Measurements from ENCODE around the gene PARVA. TPM values are rescaled to one million over a fixed set of nuclear protein-coding genes. Genes with fewer than 3 reads are reported as not detected.

PARVA gene
- polyA plus RNA-seq, 2 of the 4 experiments (the other 2 are of a cell fraction): 25.5 to 26.1 TPM

- no peak for DNase-seq (ENCODE audit: low read depth in 1 of 2, low spot score in 1 of 2)
- no peak for TF ChIP-seq CBX8 (IDR thresholded peaks at IDR 0.05)
- no peak for TF ChIP-seq ZNF302 (CRISPR knock-in tag; IDR thresholded peaks at IDR 0.05)
- no peak for TF ChIP-seq EHMT2 (IDR thresholded peaks at IDR 0.05; ENCODE audit: low read depth)
- no peak for TF ChIP-seq ESRRA (IDR thresholded peaks at IDR 0.05; ENCODE audit: borderline replicate concordance, low read length)
- 83% methylated on average over 4 of the region's 4 CpGs for WGBS (ENCODE audit: missing lambda C conversion rate)
- peaks cover 25% of the 10 kb centered on the region for H3K4me1 ChIP-seq
- H3K4me2 ChIP-seq: no peak overlapping the region
- peaks cover 10% of the 10 kb centered on the region; the same call in 1 of the 3 replicates for H3K9me3 ChIP-seq
- no peak overlapping the region for H3K27ac ChIP-seq
- no peak for FAIRE-seq
- no peak for ATAC-seq
- ChIA-PET CTCF (interaction anchor here (1.0 to 1.2 kb wide), 3 partner anchors 12 to 270 kb away, joined by 3 to 5 read pairs (median 3); no protein-coding TSS in a partner anchor), POLR2A (no interaction called here)
- no peak overlapping the region for H3K4me3 ChIP-seq
These were observed 175.3 kb downstream of the PARVA start for GRCh38 chr11:12552692-12553091.

- Histone ChIP-seq H3K4me2 (no peak overlapping the region), H3K4me3 (no peak overlapping the region), H3K9me3 (peaks cover 10% of the 10 kb centered on the region; the same call in 1 of the 3 replicates), H3K27ac (no peak overlapping the region), H3K4me1 (peaks cover 25% of the 10 kb centered on the region)
- TF ChIP-seq KDM1A (IDR thresholded peaks at IDR 0.05; ENCODE audit: low read depth) (0 out of 2 replicates have a peak, but pooled peaks have one; percentile 27), POLR2A (IDR thresholded peaks at IDR 0.05; ENCODE audit: low read length) (no peak), HOXB13 (CRISPR knock-in tag; IDR thresholded peaks at IDR 0.05; ENCODE audit: low read depth) (no peak)
- ATAC-seq (no peak), DNase-seq (ENCODE audit: low read depth in 1 of 2, low spot score in 1 of 2) (no peak), FAIRE-seq (no peak)
- WGBS (ENCODE audit: missing lambda C conversion rate): 0% methylated on average over 1 of the region's 1 CpG
- ChIA-PET POLR2A (no interaction called here), CTCF (interaction anchor here (1.1 kb wide), 1 partner anchor 12 kb away, joined by 3 read pairs; no protein-coding TSS in a partner anchor)
These were observed 176.8 kb downstream of the PARVA start for GRCh38 chr11:12554122-12554521.

GRCh38 chr11:12556155-12556554, 178.8 kb downstream of the PARVA start:
- H3K27ac ChIP-seq: peak overlapping the region; percentile 55 to 84
- WGBS (ENCODE audit: missing lambda C conversion rate): 26% methylated on average over 3 of the region's 3 CpGs
- H3K4me2 ChIP-seq: peak overlapping the region; percentile 68
- TF ChIP-seq KDM5A (IDR thresholded peaks at IDR 0.05) (no peak), CEBPB (IDR thresholded peaks at IDR 0.05) (peak; percentile 64 to 81; a peak in 3 of 4 replicates)
- peaks cover 25% of the 10 kb centered on the region for H3K4me1 ChIP-seq
- peaks cover 10% of the 10 kb centered on the region; the same call in 1 of the 3 replicates for H3K9me3 ChIP-seq
- peak; percentile 41 to 73; a peak in 5 of 6 replicates for ATAC-seq
- POLR2A ChIA-PET: interaction anchor here (1.4 kb wide), 1 partner anchor 13 kb away, joined by 3 read pairs; no protein-coding TSS in a partner anchor
- CTCF ChIA-PET: interaction anchor here (0.8 to 1.2 kb wide), 2 partner anchors 12 to 43 kb away, joined by 3 to 6 read pairs; no protein-coding TSS in a partner anchor
- peak in 1 of 2 experiments; percentile 5 for DNase-seq (ENCODE audit: low read depth in 1 of 2, low spot score in 1 of 2)
- H3K4me3 ChIP-seq: no peak overlapping the region
- FAIRE-seq: no peak

- Histone ChIP-seq H3K9me3 (peaks cover 10% of the 10 kb centered on the region; the same call in 1 of the 3 replicates), H3K4me2 (peak overlapping the region; percentile 68), H3K4me1 (peaks cover 25% of the 10 kb centered on the region), H3K4me3 (no peak overlapping the region), H3K27ac (peak overlapping the region; percentile 55 to 84)
- no peak for FAIRE-seq
- TF ChIP-seq JUN (IDR thresholded peaks at IDR 0.05) (peak in 1 of 2 experiments; percentile 35; a peak in 2 of 5 replicates), SMC3 (IDR thresholded peaks at IDR 0.05) (0 out of 3 replicates have a peak, but pooled peaks have one; percentile 11), GATA3 (IDR thresholded peaks at IDR 0.05; ENCODE audit: borderline replicate concordance) (peak; percentile 28; the same call in 1 of the 2 replicates), CEBPB (IDR thresholded peaks at IDR 0.05) (peak in 1 of 2 experiments; percentile 56; a peak in 1 of 4 replicates), RAD21 (conservative IDR thresholded peaks at IDR 0.05 in 1 of 2, IDR thresholded peaks at IDR 0.05 in 1 of 2) (0 out of 5 replicates have a peak, but pooled peaks of 1 of the 2 experiments have one; percentile 12), EP300 (IDR thresholded peaks at IDR 0.05) (peak in 1 of 2 experiments; percentile 22; a peak in 1 of 5 replicates), RCOR1 (IDR thresholded peaks at IDR 0.05; ENCODE audit: low read depth, low read length) (no peak), ZSCAN20 (CRISPR knock-in tag; IDR thresholded peaks at IDR 0.05) (no peak), MAX (IDR thresholded peaks at IDR 0.05) (peak; percentile 76), JUNB (IDR thresholded peaks at IDR 0.05) (0 out of 2 replicates have a peak, but pooled peaks have one; percentile 15), HMGXB4 (CRISPR knock-in tag; IDR thresholded peaks at IDR 0.05; ENCODE audit: borderline replicate concordance) (no peak)
- ChIA-PET POLR2A (interaction anchor here (0.6 to 1.4 kb wide), 3 partner anchors 12 to 258 kb away, joined by 3 to 4 read pairs (median 3); partner anchors contain the start of gene PARVA), CTCF (interaction anchor here (1.1 to 1.3 kb wide), 4 partner anchors 11 to 180 kb away, joined by 3 to 6 read pairs (median 4); partner anchors contain the start of gene PARVA)
- peak; percentile 92 to 96 for ATAC-seq
- WGBS (ENCODE audit: missing lambda C conversion rate): 18% methylated on average over 6 of the region's 6 CpGs
- peak; percentile 71 to 80 for DNase-seq (ENCODE audit: low read depth in 1 of 2, low spot score in 1 of 2)
These were observed 179.5 kb downstream of the PARVA start for GRCh38 chr11:12556788-12557384.

Measured in A549 (cell line).